Measurements from ENCODE around the gene ARSG. TPM values are rescaled to one million over a fixed set of nuclear protein-coding genes. Genes with fewer than 3 reads are reported as not detected.

The ARSG gene
- total and polyA plus RNA-seq, 9 of the 15 experiments (the other 6 are each of a cell fraction or from before 2014, with no cell fraction given): 1.0 to 5.6 (median 1.8) TPM

DNA sequence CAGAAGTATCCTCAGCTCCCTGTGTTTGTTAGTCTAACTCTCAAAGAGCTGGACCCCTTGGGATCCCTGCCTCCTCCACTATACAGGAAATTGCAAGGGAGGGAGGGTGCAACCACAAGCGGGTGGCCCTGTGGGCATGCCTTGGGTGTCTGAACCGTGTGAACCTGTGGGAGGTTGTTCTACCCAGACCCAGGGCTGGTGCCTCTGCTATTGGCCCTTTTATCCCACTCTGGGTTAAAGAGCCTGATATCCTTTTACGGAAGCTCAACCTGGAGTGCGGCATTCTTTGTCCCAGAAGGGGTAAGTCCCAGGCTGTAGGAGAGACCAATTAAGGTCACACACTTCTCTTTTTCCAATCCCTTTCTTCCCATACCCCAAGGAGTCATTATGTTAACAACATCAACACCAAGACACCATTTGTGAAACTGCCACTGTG lies 53.4 kb downstream of the ARSG start:
- BruUV-seq (replicated peaks): no TSS peak
- Histone ChIP-seq H3K9ac (ENCODE audit: insufficient read depth in 1 of 2, low read depth in 2 of 2, low read length in 2 of 2) (no peak overlapping the region), H3K4me3 (no peak overlapping the region), H3K4me1 (replicated peaks in 1 of 2; ENCODE audit: control insufficient read depth in 2 of 2, insufficient read depth in 2 of 2, low read length in 2 of 2) (no peaks in the 10 kb centered on the region; a peak in 1 of 5 replicates), H3K36me3 (ENCODE audit: control insufficient read depth, insufficient read depth, low read length) (no peaks in the 10 kb centered on the region), H3K9me3 (replicated peaks; ENCODE audit: control insufficient read depth, insufficient read depth, low read depth, low read length) (no peaks in the 10 kb centered on the region), H3K27ac (ENCODE audit: extremely low read depth, low read depth, low read length) (no peak overlapping the region), H3K9me1 (ENCODE audit: control insufficient read depth, insufficient read depth, low read length) (no peaks in the 10 kb centered on the region), H2AFZ (ENCODE audit: low read depth, low read length) (no peak overlapping the region), H3K27me3 (ENCODE audit: control insufficient read depth in 2 of 2, insufficient read depth in 2 of 2, low read length in 2 of 2) (peaks cover 46 to 65% of the 10 kb centered on the region in 2 experiments), H4K20me1 (replicated peaks; ENCODE audit: control insufficient read depth, insufficient read depth, low read length) (no peaks in the 10 kb centered on the region), H3K79me2 (ENCODE audit: control insufficient read depth, insufficient read depth, low read length) (no peaks in the 10 kb centered on the region), H3K4me2 (ENCODE audit: insufficient read depth, low read length) (no peak overlapping the region)
- DNase-seq (ENCODE audit: extremely low read depth in 1 of 4, low spot score in 3 of 4): no peak
- CTCF ChIA-PET (ENCODE audit: low intra/inter-chr PET ratio): interaction anchor here (0.6 kb wide), 1 partner anchor 15 kb away, joined by 3 read pairs; no protein-coding TSS in a partner anchor
- ATAC-seq: no peak
- POLR2A ChIA-PET: interaction anchor here (0.5 to 0.8 kb wide), 2 partner anchors 24 to 1936 kb away, joined by 3 to 4 read pairs; no protein-coding TSS in a partner anchor
- in situ Hi-C loops (cut with MboI): no loop called here
- 15% methylated on average over 4 of the region's 4 CpGs for WGBS (ENCODE audit: insufficient coverage, low coverage, missing lambda C conversion rate)
- intact Hi-C loops (cut with micrococcal nuclease): no loop called here
- FAIRE-seq: no peak
- TF ChIP-seq, protein P1, sequence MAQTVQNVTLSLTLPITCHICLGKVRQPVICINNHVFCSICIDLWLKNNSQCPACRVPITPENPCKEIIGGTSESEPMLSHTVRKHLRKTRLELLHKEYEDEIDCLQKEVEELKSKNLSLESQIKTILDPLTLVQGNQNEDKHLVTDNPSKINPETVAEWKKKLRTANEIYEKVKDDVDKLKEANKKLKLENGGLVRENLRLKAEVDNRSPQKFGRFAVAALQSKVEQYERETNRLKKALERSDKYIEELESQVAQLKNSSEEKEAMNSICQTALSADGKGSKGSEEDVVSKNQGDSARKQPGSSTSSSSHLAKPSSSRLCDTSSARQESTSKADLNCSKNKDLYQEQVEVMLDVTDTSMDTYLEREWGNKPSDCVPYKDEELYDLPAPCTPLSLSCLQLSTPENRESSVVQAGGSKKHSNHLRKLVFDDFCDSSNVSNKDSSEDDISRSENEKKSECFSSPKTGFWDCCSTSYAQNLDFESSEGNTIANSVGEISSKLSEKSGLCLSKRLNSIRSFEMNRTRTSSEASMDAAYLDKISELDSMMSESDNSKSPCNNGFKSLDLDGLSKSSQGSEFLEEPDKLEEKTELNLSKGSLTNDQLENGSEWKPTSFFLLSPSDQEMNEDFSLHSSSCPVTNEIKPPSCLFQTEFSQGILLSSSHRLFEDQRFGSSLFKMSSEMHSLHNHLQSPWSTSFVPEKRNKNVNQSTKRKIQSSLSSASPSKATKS (CRISPR knock-in tag; IDR thresholded peaks at IDR 0.05): no peak
- no peak for TF ChIP-seq ZNF408 (CRISPR knock-in tag; IDR thresholded peaks at IDR 0.05; ENCODE audit: low read depth)
- no peak for TF ChIP-seq MCM2 (IDR thresholded peaks at IDR 0.05; ENCODE audit: low read depth)
- TF ChIP-seq IRF2 (CRISPR knock-in tag; IDR thresholded peaks at IDR 0.05): no peak
- TF ChIP-seq, protein P2, sequence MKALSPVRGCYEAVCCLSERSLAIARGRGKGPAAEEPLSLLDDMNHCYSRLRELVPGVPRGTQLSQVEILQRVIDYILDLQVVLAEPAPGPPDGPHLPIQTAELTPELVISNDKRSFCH (CRISPR knock-in tag; IDR thresholded peaks at IDR 0.05): no peak
- TF ChIP-seq, protein P2 (tag; IDR thresholded peaks at IDR 0.05): no peak
- no peak for TF ChIP-seq XRCC4 (IDR thresholded peaks at IDR 0.05; ENCODE audit: extremely low read depth, insufficient read depth, insufficient read length)
- TF ChIP-seq RAD51 (IDR thresholded peaks at IDR 0.05; ENCODE audit: borderline replicate concordance, low read depth): no peak
- no peak for TF ChIP-seq CBFB (CRISPR knock-in tag; IDR thresholded peaks at IDR 0.05)
- no peak for TF ChIP-seq ZNF445 (CRISPR knock-in tag; IDR thresholded peaks at IDR 0.05; ENCODE audit: low read depth)
- no peak for TF ChIP-seq TBL1XR1 (IDR thresholded peaks at IDR 0.05; ENCODE audit: low read length in 2 of 2)
- no peak for TF ChIP-seq ZNF512 (tag; IDR thresholded peaks at IDR 0.05)
- TF ChIP-seq ZNF668 (CRISPR knock-in tag; IDR thresholded peaks at IDR 0.05): no peak
- TF ChIP-seq ZSCAN29 (IDR thresholded peaks at IDR 0.05): no peak
- TF ChIP-seq, protein P3, sequence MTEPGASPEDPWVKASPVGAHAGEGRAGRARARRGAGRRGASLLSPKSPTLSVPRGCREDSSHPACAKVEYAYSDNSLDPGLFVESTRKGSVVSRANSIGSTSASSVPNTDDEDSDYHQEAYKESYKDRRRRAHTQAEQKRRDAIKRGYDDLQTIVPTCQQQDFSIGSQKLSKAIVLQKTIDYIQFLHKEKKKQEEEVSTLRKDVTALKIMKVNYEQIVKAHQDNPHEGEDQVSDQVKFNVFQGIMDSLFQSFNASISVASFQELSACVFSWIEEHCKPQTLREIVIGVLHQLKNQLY (CRISPR knock-in tag; conservative IDR thresholded peaks at IDR 0.05): no peak
- no peak for TF ChIP-seq GABPB1 (CRISPR knock-in tag; IDR thresholded peaks at IDR 0.05)
- no peak for TF ChIP-seq HOMEZ (CRISPR knock-in tag; IDR thresholded peaks at IDR 0.05)
